MCF 10A (cell line): ENCODE results near the gene ASCC3. TPM values are rescaled to one million over a fixed set of nuclear protein-coding genes. Genes with fewer than 3 reads are reported as not detected.

Experiments used
- BruUV-seq: library from RNA; stranded (reverse); fragments of 400-500 nt; replicated peaks from 2 replicates; lab custom pipeline; 2021; lab: Mats Ljungman, UMichigan
- CTCF ChIA-PET: fragments of 300-600 bp; sonication (Branson Sonifier 250); formaldehyde crosslinking; extraction: SDS; loops from one replicate; lab custom pipeline; 2021; ENCODE audit warnings: antibody characterized with exemption, inconsistent platforms; lab: Yijun Ruan, JAX
- POLR2A ChIA-PET: fragments of 300-600, 350-650 bp; sonication (Branson Sonifier 250); formaldehyde crosslinking; extraction: SDS; loops from one replicate; lab custom pipeline; 2020; ENCODE audit warnings: antibody characterized with exemption, inconsistent platforms; lab: Yijun Ruan, JAX
- DNase-seq: peaks from one replicate; pipeline ENCODE4 v3.0.0-alpha.2; 2018; ENCODE audit not compliant: unreplicated experiment
- H3K27ac Mint-ChIP-seq: one replicate; pipeline ENCODE4 v1.8.0; 2022; ENCODE audit warnings: mild to moderate bottlenecking, low read depth, mixed read lengths; ENCODE audit not compliant: unreplicated experiment
- H3K27me3 Mint-ChIP-seq: one replicate; pipeline ENCODE4 v1.8.0; 2022; ENCODE audit warnings: mixed read lengths; ENCODE audit not compliant: insufficient read depth, unreplicated experiment
- H3K36me3 Mint-ChIP-seq: one replicate; pipeline ENCODE4 v1.8.0; 2022; ENCODE audit warnings: mild to moderate bottlenecking, moderate library complexity, mixed read lengths; ENCODE audit not compliant: insufficient read depth, unreplicated experiment
- H3K4me1 Mint-ChIP-seq: one replicate; pipeline ENCODE4 v1.8.0; 2022; ENCODE audit warnings: mixed read lengths; ENCODE audit not compliant: insufficient read depth, unreplicated experiment
- H3K4me3 Mint-ChIP-seq: one replicate; pipeline ENCODE4 v1.8.0; 2022; ENCODE audit warnings: mild to moderate bottlenecking, moderate library complexity, mixed read lengths; ENCODE audit not compliant: unreplicated experiment
- H3K9me3 Mint-ChIP-seq: one replicate; pipeline ENCODE4 v1.8.0; 2022; ENCODE audit warnings: mixed read lengths; ENCODE audit not compliant: unreplicated experiment
- intact Hi-C: fragments of 100-400 bp; cut with micrococcal nuclease; formaldehyde crosslinking; loops from 2 replicates; pipeline ENCODE4 v1.14.1; 2022
- total RNA-seq: library from RNA; stranded (reverse); gene quantifications from 2 replicates; pipeline ENCODE4 v1.2.3, GENCODE V29; 2022
- TF ChIP-seq, protein P1 (sequence below): fragments of 200-600 bp; IDR thresholded peaks from one replicate; pipeline ENCODE4 v1.8.0; 2022; ENCODE audit warnings: antibody characterized with exemption, mild to moderate bottlenecking; ENCODE audit not compliant: unreplicated experiment

ASCC3 gene
- total RNA-seq, 1 experiment from 2014 or later: 85.0 TPM

DNA sequence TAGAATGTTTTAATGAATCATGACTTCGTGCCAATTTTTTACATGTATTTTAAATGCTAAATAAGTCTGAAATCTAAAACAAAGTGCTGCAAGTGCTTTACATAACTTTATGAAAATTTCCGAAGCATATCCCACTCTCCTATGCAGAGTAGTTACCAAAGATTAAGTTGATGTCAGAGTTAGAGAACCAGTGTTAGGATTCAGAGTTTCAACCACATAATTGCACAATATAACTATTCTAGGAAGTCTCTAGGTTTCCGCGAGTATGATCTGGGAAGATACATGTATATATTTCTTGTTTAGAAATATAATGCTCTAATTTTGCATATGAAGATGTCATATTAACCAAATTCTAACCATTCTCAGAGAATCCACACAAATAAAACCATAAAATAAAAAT is 74.8 kb downstream of the ASCC3 start:
- no peak for DNase-seq
- H3K27me3 Mint-ChIP-seq: no peaks in the 10 kb centered on the region
- peaks cover 22% of the 10 kb centered on the region for H3K4me1 Mint-ChIP-seq
- intact Hi-C loops: loop anchor here (5.0 kb wide), 1 partner anchor 116 kb away; no protein-coding TSS in a partner anchor
- H3K36me3 Mint-ChIP-seq: peaks cover 8% of the 10 kb centered on the region
- no peak overlapping the region for H3K4me3 Mint-ChIP-seq
- H3K9me3 Mint-ChIP-seq: no peaks in the 10 kb centered on the region
- ChIA-PET CTCF (no interaction called here), POLR2A (interaction anchor here (0.7 kb wide), 1 partner anchor 8 kb away, joined by 4 read pairs; no protein-coding TSS in a partner anchor)
- H3K27ac Mint-ChIP-seq: no peak overlapping the region
- no TSS peak for BruUV-seq
- TF ChIP-seq, protein P1, sequence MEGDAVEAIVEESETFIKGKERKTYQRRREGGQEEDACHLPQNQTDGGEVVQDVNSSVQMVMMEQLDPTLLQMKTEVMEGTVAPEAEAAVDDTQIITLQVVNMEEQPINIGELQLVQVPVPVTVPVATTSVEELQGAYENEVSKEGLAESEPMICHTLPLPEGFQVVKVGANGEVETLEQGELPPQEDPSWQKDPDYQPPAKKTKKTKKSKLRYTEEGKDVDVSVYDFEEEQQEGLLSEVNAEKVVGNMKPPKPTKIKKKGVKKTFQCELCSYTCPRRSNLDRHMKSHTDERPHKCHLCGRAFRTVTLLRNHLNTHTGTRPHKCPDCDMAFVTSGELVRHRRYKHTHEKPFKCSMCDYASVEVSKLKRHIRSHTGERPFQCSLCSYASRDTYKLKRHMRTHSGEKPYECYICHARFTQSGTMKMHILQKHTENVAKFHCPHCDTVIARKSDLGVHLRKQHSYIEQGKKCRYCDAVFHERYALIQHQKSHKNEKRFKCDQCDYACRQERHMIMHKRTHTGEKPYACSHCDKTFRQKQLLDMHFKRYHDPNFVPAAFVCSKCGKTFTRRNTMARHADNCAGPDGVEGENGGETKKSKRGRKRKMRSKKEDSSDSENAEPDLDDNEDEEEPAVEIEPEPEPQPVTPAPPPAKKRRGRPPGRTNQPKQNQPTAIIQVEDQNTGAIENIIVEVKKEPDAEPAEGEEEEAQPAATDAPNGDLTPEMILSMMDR: no peak

DNA sequence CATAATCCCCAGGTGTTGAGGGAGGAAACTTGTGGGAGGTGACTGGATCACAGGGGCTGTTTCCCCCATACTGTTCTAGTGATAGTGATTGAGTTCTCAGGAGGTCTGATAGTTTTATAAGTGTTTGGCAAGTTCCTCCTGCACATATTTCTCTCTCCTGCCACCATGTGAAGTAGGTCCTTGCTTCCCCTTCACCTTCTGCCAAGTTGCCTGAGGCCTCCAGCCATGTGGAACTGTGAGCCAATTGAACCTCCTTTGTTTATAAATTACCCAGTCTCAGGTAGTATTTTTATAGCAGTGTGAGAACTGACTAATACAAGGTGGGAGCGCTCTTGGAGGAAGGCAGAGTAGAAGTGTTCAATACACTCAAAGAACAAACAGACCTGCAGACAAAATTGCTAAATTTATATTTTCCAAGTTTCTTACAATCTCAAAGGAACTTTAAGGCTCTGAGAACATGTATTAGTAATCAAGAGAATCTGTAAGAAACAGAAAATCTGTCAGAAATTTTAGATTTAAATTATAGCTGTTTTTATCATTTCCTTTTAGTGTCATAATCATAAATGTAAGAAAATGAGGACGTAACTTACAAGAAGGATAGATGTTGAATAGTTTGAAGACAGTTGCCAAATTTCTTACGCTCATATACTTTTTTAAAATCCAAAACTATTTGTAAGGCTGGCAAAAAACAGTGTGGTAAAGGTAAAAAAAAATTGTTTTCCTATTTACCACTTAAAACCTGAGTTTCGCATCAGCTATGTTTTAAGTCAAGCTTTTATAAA is 77.7 kb downstream of the ASCC3 start:
- no peaks in the 10 kb centered on the region for H3K9me3 Mint-ChIP-seq

DNA sequence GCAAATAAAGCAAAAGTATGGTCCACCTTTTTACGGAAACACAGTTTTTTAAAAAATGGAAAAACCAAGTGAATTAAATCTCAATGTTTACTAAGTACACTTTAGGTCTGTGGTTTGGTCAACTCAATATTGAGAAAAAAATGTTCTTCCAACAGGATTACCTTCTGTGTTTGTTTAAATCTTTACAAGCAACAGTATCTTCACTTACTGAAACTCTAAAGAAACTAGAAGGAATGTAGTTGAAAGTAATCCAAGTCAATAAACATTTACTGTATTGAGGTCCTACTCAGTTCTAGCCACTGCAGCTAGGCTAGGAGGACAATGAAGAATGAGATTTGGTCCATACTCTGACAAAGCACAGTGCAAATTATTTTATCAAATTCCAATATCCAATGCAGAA is 80.1 kb downstream of the ASCC3 start:
- TF ChIP-seq, protein P1: no peak
- no TSS peak for BruUV-seq
- no peak for DNase-seq
- Mint-ChIP-seq H3K36me3 (peaks cover 38% of the 10 kb centered on the region), H3K4me1 (peaks cover 16% of the 10 kb centered on the region), H3K27ac (no peak overlapping the region), H3K27me3 (no peaks in the 10 kb centered on the region), H3K9me3 (no peaks in the 10 kb centered on the region), H3K4me3 (no peak overlapping the region)
- CTCF ChIA-PET: no interaction called here
- intact Hi-C loops: no loop called here
- POLR2A ChIA-PET: no interaction called here

More for the DNA sequence above, 77.7 kb downstream of the ASCC3 start:
- Mint-ChIP-seq H3K36me3 (peaks cover 24% of the 10 kb centered on the region), H3K4me1 (peaks cover 16% of the 10 kb centered on the region), H3K27me3 (no peaks in the 10 kb centered on the region), H3K27ac (peak overlapping the region; percentile 81), H3K4me3 (no peak overlapping the region)
- peak; percentile 72 for DNase-seq
- intact Hi-C loops: no loop called here
- ChIA-PET CTCF (interaction anchor here (0.6 to 0.7 kb wide), 2 partner anchors 87 to 260 kb away, joined by 3 to 4 read pairs; no protein-coding TSS in a partner anchor), POLR2A (interaction anchor here (0.8 kb wide), 1 partner anchor 11 kb away, joined by 3 read pairs; no protein-coding TSS in a partner anchor)
- TF ChIP-seq, protein P1: no peak
- BruUV-seq: no TSS peak

DNA sequence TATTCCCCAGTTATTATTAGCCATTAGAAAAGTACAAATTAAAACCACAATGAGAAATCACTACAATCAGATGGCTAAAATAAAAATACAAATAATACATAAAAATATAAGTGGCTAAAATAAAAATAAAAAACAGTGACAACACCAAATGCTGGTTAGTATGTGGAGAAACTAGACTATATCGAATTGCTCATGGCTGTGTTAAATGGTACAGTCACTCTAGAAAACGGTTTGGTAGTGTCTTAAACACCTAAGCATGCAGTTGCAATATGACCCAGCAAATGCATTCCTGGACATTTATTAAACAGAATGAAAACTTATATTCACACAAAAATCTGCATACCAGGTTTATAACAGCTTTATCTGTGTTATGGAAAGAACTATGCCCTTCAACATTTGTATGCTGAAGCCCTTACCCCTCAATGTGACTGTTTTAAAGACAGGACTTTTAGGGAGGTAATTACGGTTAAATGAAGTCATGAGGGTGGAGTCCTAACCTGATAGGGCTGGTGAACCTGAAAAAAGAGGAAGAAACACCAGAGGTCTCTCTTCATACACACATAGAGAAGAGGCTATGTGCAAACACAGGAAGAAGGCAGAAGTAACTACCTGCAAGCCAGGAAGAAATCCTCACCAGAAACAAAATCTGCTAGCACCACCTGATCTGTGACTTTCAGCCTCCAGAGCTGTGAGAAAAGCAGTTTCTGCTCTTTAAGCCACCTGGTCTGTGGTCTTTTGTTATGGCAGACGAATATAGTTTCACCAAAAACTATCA is 84.9 kb downstream of the ASCC3 start:
- no peaks in the 10 kb centered on the region for H3K27me3 Mint-ChIP-seq
- no peak overlapping the region for H3K4me3 Mint-ChIP-seq
- H3K36me3 Mint-ChIP-seq: peaks cover 45% of the 10 kb centered on the region
- no TSS peak for BruUV-seq
- H3K4me1 Mint-ChIP-seq: no peaks in the 10 kb centered on the region
- H3K9me3 Mint-ChIP-seq: no peaks in the 10 kb centered on the region
- TF ChIP-seq, protein P1: no peak
- intact Hi-C loops: no loop called here
- CTCF ChIA-PET: no interaction called here
- no peak for DNase-seq
- no peak overlapping the region for H3K27ac Mint-ChIP-seq
- POLR2A ChIA-PET: no interaction called here
